CMK (cell line): ENCODE results near the gene NTN4.
"Not testable (repeated sequence)": the region's sequence is repeated elsewhere in the genome, so short reads cannot be mapped to it uniquely, and the experiment has no call there.

Source experiments
- DNase-seq: peaks from one replicate; pipeline ENCODE4 v3.0.0-alpha.2; 2010; ENCODE audit warnings: low read depth

Gene NTN4

GRCh38 chr12:95746062-95746461 lies 44.5 kb downstream of the NTN4 start:
- not testable (repeated sequence) for DNase-seq

- DNase-seq = no peak
These were observed 48.0 kb downstream of the NTN4 start for GRCh38 chr12:95742586-95742985.

GRCh38 chr12:95741635-95742034 lies 48.9 kb downstream of the NTN4 start:
- DNase-seq = no peak

DNA sequence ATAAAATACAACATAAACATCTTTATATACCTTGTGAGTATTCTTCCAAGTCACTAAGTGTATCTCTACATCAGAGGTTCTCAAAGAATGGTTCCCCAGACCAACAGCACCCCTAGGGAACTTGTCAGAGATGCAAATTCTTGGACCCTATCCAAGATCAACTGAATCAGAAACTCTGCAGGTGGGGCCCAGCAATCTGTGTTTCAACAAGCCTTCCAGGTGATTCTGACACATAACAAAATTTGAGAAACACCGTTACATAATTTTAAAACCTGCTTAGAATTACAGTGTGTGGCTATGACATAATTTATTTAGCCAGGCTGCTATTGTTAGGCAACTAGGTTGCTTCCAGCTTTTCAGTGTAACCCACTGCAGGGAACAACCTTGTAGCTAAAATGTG lies 49.8 kb downstream of the NTN4 start:
- no peak for DNase-seq

DNA sequence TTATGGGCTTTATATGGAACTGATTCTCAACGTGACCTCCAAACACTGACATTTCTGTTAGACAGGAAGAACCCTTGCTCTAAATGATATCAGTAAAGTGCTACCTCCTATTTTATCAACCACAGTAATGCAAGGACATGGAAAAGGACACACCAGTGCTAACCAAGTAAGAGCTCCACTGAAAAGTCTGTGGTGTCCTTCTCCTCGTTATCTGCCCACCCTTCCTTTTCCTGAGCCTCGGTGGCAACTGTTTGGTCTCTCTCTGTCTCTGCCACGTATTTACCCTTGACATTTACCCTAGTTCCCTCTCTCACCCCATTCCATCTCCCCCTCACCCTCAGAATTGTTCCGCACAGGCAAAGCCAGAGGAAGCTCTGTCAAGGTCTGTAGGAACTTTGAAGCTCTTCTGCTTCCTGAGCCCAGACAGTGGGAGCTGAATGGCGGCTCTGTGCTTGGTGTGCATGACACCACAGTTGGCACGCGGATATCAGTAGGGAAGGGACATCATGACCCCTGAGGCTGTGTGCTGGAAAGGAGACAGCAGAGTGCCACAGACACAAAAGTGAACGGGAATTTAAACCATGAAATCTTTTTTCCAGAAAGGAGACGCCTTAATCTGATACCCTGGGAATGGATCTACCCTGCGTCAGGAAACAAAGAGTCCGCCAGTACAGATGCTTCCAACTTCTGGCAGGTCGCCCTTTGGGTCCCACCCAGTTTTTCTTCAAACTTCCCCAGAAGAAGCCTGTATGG lies 50.8 kb downstream of the NTN4 start:
- DNase-seq = peak; percentile 83

DNA sequence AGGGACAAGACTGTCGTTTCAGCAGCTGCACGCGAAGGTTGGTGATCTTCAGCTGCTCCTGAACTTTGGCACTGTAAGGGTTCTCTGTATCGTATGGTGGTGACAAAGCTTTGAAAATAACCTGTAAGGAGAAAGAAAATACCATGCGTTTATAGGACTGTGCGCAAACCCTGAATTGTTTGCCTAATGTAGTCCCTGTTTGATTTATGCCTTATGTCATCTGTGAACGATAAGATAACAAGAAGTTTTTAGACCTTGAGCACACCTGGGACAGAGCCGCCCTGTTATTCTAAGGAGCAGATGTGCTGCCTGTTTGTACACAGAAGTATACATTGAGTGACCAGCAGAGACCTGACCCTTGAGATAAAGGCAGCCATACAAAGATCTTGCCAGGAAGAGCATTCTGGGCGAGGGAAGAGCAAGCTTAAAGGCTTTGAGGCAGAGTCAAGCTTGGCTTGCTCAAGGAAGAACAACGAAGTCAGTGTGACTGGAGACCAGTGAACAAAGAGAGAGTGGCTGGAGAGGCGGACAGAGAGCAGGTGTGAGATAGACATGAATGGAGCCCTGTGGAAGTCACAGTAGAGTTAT lies 52.4 kb downstream of the NTN4 start:
- no peak for DNase-seq

DNA sequence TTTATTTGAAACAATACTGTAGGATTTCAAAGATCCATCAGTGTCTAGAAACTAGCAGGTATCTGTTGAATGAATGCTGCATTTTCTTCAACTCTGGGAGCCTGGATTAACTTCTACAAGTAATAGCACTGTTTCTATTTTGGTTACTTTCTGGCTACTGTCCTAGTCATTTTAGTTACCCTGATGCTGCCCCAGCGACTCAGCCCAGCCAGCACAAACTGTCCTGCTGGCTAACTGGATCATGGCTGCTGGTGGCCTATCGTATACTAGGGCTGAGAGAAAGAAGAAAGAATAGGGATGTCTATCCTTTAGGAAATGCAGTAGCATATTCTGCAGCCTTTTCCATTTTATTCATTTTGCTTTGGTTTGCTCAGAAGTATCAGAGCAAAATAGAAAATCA lies 53.9 kb downstream of the NTN4 start:
- no peak for DNase-seq

DNA sequence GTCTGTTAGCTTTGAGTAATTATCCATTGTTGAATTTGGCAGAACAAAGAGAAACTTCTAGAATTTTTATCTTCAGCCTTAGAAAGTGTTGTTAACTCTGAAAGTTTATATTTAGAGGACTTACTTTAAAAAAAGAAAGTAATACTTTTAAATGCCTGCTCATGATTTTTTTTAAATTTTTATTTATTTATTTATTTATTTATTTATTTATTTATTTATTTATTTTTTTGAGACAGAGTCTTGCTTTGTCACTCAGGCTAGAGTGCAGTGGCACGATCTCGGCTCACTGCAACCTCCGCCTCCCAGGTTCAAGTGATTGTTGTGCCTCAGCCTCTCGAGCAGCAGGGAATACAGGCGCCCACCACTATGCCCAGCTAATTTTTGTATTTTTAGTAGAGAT lies 54.8 kb downstream of the NTN4 start:
- DNase-seq = not testable (repeated sequence)

- DNase-seq = no peak
These were observed 57.3 kb downstream of the NTN4 start for GRCh38 chr12:95733141-95733825.

DNA sequence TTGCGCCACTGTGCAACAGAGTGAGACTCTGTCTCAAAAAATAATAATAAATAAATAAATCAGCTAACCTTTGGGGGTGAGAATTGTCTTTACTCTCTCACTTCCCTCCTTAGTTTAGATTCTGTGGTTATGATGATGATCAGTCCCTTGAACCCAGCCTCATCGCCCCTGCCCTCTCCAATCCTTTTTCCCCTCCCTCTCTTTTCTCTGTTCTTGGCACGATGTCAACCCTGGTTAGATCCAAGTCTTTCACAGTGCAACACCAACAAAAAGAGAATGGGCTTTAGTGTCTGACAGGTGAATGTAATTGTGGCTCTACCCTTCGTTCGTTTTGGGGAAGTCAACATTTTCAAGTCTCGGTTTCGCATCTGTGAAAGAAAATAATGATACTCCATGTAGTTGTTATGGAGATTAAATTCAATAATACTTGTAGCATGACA lies 59.0 kb downstream of the NTN4 start:
- DNase-seq = no peak

GRCh38 chr12:95730457-95730856 lies 60.1 kb downstream of the NTN4 start:
- no peak for DNase-seq

DNA sequence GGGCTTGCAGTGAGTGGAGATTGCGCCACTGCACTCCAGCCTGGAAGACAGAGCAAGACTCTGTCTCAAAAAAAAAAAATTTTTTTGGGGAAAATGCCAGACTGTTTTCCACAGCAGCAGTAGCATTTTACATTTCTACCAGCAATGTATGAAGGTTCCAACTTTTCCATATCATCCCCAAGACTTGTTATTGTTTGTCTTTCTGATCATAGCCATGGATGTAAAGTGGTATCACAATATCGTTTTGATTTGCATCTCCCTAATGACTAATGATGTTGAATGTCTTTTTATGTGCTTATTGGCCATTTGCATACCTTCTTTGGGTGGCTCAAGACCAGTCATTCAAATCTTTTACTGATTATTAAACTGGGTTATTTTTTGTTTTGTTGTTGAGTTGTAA lies 63.7 kb downstream of the NTN4 start:
- no peak for DNase-seq

- DNase-seq = no peak
These were observed 65.8 kb downstream of the NTN4 start for GRCh38 chr12:95724767-95725166.

GRCh38 chr12:95723693-95724384 lies 66.7 kb downstream of the NTN4 start:
- DNase-seq = no peak

GRCh38 chr12:95721320-95721719 lies 69.2 kb downstream of the NTN4 start:
- DNase-seq = no peak

DNA sequence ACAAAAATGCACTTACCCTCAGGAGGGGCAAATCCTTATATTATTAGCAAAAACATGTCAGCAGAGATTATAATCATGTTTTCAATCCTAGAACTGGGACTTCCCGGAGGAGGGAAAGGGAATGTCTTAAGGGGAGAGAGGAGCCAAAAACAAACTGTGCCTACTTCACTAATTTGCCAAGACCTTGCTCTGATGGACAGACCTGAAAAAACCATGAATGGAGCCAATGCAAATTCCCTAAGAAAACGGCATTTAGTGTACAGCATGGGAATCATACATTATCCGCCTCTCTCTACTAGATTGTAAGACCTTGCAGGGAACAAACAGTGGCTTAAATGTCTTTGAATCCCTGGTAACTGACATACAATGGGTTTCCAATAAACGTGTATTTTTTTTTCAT lies 70.4 kb downstream of the NTN4 start:
- DNase-seq = no peak

- DNase-seq = no peak
These were observed 71.8 kb downstream of the NTN4 start for GRCh38 chr12:95718772-95719171.

DNA sequence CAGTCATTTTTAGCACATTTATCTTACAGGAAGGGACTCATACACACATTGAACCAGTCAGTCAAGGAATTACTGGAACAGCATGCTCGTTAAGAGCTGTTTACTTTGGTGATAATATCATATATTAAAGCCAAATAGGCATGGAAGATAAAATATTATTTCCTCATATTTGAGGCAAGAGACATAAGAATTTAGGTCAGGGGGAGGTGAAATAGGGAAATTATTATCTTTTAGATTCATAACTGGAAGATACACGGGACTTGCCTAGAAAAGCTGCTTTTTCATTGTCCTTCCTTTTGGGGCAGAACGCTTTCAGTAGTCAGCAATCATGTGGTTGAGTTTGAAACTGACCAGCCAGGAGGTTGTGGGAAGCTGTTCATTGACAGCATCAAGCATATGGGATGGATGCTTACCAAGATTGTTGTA lies 72.5 kb downstream of the NTN4 start:
- no peak for DNase-seq

DNA sequence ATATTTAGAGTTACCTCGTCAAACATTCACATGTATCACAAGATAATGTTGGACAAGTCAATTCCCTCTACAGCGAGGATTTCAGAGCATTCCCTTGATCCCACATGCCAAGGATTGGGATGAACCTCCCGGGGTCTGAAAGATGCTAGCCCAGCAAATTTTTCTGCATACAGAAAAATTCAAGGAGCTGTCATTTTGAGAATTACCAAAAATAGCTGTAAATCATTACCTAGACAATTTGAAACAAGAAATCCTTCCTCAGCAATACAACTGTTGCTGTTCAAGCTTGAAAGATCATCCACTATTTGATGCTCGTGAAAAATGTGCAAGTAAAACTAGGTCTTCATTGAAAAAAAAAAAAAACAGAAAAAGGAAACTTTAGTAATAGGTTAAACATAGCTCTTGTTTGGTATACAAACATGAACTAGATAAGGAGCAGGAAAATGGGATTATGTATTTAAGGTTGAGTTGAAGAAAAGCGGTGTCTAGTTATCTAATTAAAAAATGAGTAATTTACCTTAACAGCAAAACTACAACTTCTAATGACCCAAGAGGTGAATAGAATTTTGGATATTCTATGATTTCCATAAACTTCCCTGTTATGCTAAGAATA lies 73.1 kb downstream of the NTN4 start:
- DNase-seq = no peak

DNA sequence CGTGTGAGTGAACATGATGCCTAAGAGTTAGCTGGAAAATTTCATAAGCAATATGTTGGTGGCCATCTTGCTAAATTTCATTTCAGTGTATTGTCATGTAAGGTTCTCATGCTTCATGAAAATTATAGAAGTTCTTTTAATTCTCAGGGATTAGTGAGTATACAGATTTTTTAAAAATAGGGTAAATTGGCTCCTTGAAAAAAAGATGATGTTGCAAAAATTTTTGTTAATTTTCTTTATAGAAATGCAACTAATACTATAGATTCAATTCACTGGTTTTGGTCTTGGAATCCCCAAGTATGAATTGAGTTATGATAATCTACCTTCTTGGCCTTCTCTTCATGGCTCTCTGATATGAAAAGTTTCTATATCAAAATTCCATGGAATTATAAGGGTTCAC lies 75.4 kb downstream of the NTN4 start:
- no peak for DNase-seq

- no peak for DNase-seq
These were observed 78.3 kb downstream of the NTN4 start for GRCh38 chr12:95712269-95712668.

- DNase-seq = no peak
These were observed 80.2 kb downstream of the NTN4 start for GRCh38 chr12:95710386-95710785.
